ENCODE data around the gene MVB12B.

MVB12B gene

GRCh38 chr9:126380447-126380846 is 53.8 kb downstream of the MVB12B start:
- FAIRE-seq: no peak

DNA sequence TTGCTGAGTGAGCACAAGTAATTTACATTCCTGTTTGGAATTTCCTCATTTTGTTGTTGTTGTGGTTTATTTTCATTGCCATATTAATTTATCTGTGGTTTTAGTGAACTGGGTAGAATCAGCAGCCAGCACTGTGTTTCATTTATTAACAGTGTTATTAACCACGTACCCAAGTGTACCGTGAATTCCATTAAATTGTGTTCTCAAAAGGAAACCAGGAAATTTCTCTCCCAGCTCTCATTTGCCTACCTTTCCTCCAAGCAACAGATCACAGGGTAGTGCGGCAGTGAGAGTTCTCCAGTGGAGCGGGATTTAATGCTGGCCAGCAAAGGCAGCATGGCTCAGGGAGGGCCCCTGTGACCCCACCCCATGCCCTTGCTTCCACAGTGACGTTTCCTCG is 54.6 kb downstream of the MVB12B start:
- no peak for DNase-seq (ENCODE audit: low spot score)
- FAIRE-seq: no peak

More at GRCh38 chr9:126380447-126380846, 53.8 kb downstream of the MVB12B start:
- no peak for DNase-seq (ENCODE audit: low spot score)

DNA sequence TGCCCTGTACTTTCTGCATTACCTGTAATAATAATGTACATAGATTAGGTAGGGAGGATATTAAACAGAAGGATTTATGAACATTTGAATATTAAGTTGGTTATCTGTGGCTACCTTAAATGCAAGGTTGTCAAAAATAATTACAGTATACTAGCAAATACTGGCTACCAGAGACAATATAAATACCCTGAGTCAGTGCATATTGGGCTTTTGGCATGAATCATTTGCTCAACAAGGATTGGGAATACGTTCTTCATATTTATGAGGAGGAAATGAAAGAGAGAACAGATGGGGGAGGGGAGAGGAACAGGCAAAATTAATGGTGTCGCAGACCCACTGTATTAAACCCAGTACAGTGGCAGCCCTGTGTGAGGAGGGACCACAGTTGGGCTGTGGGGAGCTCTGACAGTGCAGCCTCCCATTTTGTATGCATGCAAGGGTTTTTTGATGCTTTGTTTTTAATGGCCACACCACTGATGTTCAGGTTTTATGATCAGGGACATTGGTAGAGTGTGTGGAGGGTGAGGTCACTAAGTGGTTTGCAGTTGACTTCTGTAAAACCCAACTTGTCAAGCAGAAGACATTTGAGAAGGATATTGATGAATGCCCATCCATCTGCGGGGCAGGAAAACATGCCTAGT is 56.9 kb downstream of the MVB12B start:
- no peak for DNase-seq (ENCODE audit: low spot score)
- FAIRE-seq: no peak

GRCh38 chr9:126384926-126385325 is 58.3 kb downstream of the MVB12B start:
- no peak for FAIRE-seq
- no peak for DNase-seq (ENCODE audit: low spot score)

- FAIRE-seq (no peak), DNase-seq (ENCODE audit: low spot score) (no peak)
Measured at GRCh38 chr9:126386088-126386487, 59.5 kb downstream of the MVB12B start.

DNA sequence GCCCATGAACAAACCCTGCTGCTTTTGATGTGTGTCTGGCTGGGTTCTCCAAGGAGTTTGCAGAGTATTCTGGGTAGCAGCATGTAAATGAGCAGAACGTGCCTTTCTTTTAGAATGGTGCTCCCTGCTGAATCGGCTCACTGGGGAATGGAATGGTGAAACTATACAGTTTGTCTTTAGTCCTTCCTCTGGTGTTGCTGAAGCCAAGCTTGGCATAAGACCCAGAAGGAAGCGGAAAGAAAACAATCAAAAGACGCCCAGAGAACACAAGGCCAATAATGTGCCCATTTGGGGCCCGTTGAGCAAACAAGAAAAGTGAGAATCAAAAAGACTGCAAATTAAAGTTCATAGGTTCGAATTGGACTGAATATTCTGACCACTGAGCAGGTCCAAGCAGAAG is 60.1 kb downstream of the MVB12B start:
- no peak for DNase-seq (ENCODE audit: low spot score)
- no peak for FAIRE-seq

- no peak for DNase-seq (ENCODE audit: low spot score)
Measured at GRCh38 chr9:126388964-126389708, 62.5 kb downstream of the MVB12B start.

GRCh38 chr9:126389992-126390391 is 63.4 kb downstream of the MVB12B start:
- DNase-seq (ENCODE audit: low spot score): no peak
- no peak for FAIRE-seq

More at GRCh38 chr9:126388964-126389708, 62.5 kb downstream of the MVB12B start:
- FAIRE-seq: no peak

DNA sequence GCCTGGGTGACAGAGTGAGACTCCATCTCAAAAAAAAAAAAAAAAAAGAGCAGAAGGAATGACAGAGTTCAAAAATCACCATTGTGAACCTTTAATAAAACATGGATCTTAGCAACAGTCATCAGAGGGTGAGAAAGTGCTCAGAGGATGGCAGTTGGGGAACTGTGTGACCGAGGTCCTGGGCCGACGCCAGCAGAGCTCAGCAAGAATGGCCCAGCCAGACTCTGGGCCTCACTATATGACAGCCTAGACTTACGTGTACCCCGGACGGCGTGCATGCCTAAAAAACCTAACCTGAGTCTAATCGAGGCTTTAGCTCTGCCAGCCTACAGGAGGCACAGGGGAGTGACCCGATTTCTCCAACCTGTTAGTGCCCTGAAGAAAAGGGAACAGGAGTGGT is 64.3 kb downstream of the MVB12B start:
- DNase-seq (ENCODE audit: low spot score) (no peak), FAIRE-seq (no peak)

- FAIRE-seq: no peak
- DNase-seq (ENCODE audit: low spot score): no peak
Measured at GRCh38 chr9:126391713-126392661, 65.4 kb downstream of the MVB12B start.

DNA sequence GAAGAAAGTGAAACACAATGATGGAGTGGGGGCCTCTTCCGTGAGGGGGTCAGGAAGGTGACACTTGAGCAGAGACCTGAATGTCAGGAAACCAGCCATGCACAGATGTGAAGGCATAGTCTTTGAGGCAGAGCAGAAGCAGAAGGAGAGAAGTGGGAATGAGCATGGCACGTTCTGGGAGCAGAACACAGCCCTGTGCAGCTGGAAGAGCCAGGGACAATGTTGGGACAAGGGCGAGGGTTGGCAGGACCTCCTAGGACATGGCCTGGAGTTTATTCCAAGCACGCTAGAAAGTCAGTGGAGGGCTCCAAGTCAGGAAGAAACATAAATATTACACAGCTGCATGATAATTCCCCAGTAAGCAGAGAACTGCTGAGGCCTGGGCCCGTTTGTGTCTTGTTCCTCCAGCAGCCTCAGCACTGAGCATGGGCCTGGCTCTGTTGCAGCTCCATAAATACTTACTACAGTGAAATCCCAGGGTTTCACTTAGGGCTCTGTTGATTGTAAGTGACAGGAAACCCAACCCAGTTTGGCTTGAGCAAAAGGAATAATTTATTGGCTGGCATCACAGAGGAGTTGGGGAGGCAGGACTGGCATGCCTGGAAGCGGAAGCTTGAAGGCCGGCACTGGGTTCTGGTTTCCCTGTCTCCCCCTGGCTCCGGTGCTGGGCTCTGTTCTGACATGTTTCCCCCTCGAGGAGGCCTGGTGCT is 66.2 kb downstream of the MVB12B start:
- no peak for FAIRE-seq
- DNase-seq (ENCODE audit: low spot score): no peak

- FAIRE-seq: no peak
Measured at GRCh38 chr9:126393876-126394275, 67.2 kb downstream of the MVB12B start.

DNA sequence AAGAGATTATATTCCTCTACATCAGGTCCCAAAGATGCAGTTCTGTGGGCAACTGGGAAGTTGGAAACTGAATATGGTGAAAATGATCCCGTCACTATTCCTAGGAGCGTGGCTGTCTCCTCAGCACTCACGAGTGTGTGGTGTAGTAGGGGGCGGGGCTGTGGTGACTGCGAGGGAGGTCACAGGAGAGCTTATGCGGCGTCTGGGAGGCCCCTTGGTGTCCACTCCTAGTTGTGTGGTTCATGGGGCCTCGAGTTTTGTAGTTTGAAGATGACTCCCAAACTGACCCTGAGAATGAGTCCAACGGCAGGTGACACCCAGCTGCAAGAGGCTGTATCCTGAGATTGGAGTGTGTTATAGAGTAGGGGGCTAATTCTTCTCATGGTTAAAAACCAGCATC is 68.2 kb downstream of the MVB12B start:
- FAIRE-seq (no peak), DNase-seq (ENCODE audit: low spot score) (no peak)

More at GRCh38 chr9:126393876-126394275, 67.2 kb downstream of the MVB12B start:
- no peak for DNase-seq (ENCODE audit: low spot score)

DNA sequence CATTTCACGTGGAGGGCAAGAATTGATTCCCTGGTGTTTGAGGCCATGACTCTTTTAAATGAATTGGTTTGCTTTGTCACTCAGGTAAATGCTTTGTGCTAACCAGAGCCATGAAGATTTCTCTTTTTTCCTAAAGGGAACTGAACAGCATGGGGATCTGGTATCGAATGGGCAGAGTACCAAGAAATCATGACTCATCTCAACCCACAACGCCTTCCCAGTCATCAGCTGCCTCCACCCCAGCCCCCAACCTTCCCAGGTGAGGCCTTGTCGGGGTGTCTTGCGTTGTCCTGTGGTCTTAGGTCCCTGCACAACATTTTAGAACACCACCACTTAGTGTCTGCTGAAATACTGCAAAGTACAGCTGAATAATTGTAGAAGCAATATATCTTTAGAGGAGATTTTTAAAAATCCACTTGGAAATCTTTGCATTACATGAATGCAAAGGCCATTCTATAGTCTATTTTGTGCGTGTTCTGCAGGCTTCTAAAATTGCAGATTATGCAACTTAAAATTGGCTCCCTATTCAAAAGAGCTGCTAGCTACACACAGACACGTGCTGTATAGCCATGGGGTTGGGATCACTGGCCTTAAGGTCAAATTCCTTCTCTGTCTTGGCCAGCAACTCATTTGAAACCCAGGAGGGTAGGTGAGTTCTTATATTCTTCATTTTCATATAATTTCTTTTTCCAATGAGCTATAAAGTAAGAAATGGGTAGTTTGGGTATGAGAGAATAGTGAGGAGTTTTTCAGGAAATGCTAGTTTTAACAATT is 69.0 kb downstream of the MVB12B start:
- FAIRE-seq: no peak
- DNase-seq (ENCODE audit: low spot score): peak; percentile 76

- no peak for FAIRE-seq
- no peak for DNase-seq (ENCODE audit: low spot score)
Measured at GRCh38 chr9:126397056-126397455, 70.4 kb downstream of the MVB12B start.

DNA sequence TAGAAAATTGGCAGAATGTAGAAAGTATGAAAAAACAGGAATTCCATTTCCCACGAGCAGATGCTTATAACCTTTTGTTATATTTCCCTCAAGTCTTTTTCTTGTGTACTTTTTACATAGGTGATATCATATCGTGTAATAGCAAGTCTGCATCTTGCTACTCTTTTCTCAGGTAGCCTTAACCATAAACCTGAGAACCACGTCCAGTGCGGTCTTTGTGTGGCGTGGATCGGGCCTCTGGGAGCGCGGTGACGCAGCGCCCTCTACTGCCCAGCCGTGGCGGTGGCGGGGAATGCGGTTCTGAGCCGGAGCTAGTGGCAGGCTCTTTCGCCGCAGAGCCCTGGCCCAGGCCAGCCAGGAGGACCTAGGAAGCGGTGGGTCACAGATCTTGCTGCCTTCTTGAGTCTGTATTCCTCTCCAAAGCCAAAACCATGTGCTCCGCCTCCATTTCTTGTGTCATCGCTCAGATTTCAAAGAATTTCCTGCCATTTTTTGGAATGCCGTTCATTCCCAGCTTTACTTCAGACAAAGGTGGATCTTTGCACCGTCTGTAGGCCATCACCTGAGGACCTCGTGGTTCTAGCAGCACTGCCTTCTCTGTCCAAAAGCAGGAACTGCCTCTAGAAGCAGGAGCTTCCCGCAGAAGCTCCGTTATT is 71.9 kb downstream of the MVB12B start:
- DNase-seq (ENCODE audit: low spot score) (peak; percentile 79), FAIRE-seq (no peak)

DNA sequence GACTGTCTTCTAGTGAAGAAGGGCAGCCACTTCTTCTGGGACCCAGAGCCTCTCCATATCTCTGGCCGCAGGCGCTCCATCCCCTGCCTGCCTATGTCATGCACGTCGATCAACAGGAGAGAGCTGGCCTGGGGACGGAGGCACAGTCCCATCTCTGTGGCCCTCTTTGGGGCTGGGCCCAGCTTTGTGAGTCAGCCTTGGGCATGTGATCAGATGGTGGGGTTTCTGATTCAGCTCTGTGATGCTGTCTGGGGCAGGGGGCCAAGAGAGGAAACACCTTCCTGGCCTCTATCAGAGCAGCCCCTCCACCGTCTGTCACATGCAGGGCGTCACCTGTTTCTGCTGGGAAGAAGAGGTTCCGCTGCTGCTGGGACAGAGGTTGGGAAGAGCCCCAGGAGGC is 72.6 kb downstream of the MVB12B start:
- no peak for DNase-seq (ENCODE audit: low spot score)

GRCh38 chr9:126399789-126400188 is 73.2 kb downstream of the MVB12B start:
- no peak for FAIRE-seq
- DNase-seq (ENCODE audit: low spot score): no peak

More for the DNA sequence above, 72.6 kb downstream of the MVB12B start:
- FAIRE-seq: no peak

DNA sequence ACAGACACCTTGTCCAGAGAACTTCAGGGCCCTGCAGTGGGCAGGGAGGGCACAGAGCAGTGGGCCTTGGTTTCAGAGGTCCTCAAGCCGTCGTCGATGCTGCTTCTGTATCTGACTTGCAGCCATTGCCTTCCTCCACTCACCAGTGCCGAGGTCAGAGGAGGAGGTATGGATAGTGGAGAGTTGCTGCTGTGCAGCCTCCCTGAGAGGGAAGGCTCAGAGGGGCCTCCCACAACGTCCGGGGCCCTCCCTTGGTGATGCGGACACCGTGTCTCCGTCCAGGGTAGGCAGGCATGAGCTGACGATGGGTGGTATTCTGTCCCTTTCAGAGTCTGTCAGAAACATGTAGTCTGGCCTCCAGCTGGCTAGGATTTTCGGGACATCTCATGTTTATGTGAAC is 73.9 kb downstream of the MVB12B start:
- DNase-seq (ENCODE audit: low spot score) (no peak), FAIRE-seq (no peak)

GRCh38 chr9:126401107-126401506 is 74.5 kb downstream of the MVB12B start:
- no peak for FAIRE-seq
- DNase-seq (ENCODE audit: low spot score): no peak

Data from urothelium cell line (cell line).